22Rv1 (cell line): ENCODE results near the gene SLC35G3.

Source experiments
- CTCF ChIP-seq: fragments of 450-650 bp; IDR thresholded peaks from 2 replicates; pipeline ENCODE4 v1.5.1; 2017; ENCODE audit warnings: mild to moderate bottlenecking
- ZFX ChIP-seq: fragments of 450-650 bp; IDR thresholded peaks from 2 replicates; pipeline ENCODE4 v1.6.1; 2017; ENCODE audit warnings: antibody characterized with exemption, borderline replicate concordance

GRCh38 chr17:35224436-35224835, 30.2 kb upstream of the SLC35G3 start:
- TF ChIP-seq CTCF (no peak), ZFX (no peak)
